Skeletal muscle satellite cell (primary cell): ENCODE data around the gene SLC25A45. TPM values are rescaled to one million over a fixed set of nuclear protein-coding genes. Genes with fewer than 3 reads are reported as not detected.

Experiments used
- H3K27me3 ChIP-seq: 2 replicates; pipeline ENCODE4 v1.7.0; 2013; ENCODE audit warnings: low read length; ENCODE audit not compliant: control insufficient read depth, insufficient read depth
- H3K36me3 ChIP-seq: 2 replicates; pipeline ENCODE4 v1.7.0; 2013; ENCODE audit warnings: mild to moderate bottlenecking, control low read depth, low read length; ENCODE audit not compliant: insufficient read depth
- H3K4me1 ChIP-seq: 2 replicates; pipeline ENCODE4 v1.7.0; 2013; ENCODE audit warnings: low read length; ENCODE audit not compliant: control insufficient read depth, insufficient read depth
- H3K4me2 ChIP-seq: 2 replicates; pipeline ENCODE4 v1.7.0; 2013; ENCODE audit warnings: mild to moderate bottlenecking, low read length
- H3K4me3 ChIP-seq: 2 replicates; pipeline ENCODE4 v1.7.0; 2013; ENCODE audit warnings: low read length
- H3K9ac ChIP-seq: 2 replicates; pipeline ENCODE4 v1.7.0; 2013; ENCODE audit warnings: mild to moderate bottlenecking, low read depth, low read length, moderate library complexity
- H3K9me3 ChIP-seq: replicated peaks from 2 replicates; pipeline ENCODE4 v1.7.0; 2013; ENCODE audit warnings: mild to moderate bottlenecking, control low read depth, low read length
- total RNA-seq: library from RNA; depleted of rRNA; stranded (reverse); fragments of >200 nt; gene quantifications from 2 replicates; pipeline ENCODE4 v1.2.3, GENCODE V29; 2012; rRNA removed

Gene SLC25A45, protein sequence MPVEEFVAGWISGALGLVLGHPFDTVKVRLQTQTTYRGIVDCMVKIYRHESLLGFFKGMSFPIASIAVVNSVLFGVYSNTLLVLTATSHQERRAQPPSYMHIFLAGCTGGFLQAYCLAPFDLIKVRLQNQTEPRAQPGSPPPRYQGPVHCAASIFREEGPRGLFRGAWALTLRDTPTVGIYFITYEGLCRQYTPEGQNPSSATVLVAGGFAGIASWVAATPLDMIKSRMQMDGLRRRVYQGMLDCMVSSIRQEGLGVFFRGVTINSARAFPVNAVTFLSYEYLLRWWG
- total RNA-seq, result 1.3 and 2.0 TPM in 2 replicates

DNA sequence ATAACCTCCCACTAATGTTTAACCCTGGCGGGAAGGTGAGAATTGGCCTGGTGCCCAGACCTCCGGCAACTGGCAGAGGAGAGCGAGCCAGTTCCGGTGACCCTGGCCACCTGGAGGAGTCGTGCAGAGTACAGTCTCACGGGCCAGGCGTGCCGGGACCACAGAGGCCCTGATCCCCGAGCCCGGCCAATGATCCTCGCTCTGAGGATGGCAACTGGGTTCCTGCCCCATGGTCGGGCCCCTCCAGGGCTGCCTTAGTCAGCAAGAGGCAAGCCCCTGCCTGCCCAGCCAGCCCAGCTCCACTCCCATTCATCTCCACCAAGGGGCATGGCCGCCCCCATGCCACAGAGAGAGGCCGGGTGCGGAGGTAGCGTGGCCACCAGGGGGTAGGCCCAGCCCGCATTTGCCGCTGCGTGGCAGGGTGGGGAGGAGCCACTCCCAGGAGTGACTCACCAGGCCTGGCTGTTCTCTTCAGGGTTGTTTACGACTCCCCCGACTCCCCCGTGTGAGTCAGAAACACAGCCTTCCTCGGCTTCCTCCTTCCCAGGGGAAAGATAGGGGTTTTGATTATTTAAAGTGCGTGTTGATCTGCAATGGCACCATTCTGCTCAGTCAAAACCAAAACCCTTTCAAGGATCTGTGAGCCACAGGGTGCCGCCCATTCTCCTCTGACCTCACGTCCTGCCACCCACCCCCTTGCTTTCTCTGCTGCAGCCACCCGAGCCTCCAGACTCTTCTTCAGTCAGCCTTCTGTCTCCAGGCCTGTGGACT, at the start of gene SLC25A45:
Gene SLC25A45, minus strand, starts transcription at position 614 of the 771 bp plus-strand sequence. CDS start 695 bp downstream, outside the sequence.
- H3K4me2 ChIP-seq, result peak within 1 kb of the TSS; percentile 86
- no peaks in the 10 kb centered on the region for H3K9me3 ChIP-seq
- peak within 1 kb of the TSS; percentile 94 for H3K9ac ChIP-seq
- no peaks in the 10 kb centered on the region for H3K27me3 ChIP-seq
- peaks cover 45% of the 10 kb centered on the region for H3K4me1 ChIP-seq
- H3K4me3 ChIP-seq, result peak within 1 kb of the TSS; percentile 63
- no peaks in the 10 kb centered on the region for H3K36me3 ChIP-seq

DNA sequence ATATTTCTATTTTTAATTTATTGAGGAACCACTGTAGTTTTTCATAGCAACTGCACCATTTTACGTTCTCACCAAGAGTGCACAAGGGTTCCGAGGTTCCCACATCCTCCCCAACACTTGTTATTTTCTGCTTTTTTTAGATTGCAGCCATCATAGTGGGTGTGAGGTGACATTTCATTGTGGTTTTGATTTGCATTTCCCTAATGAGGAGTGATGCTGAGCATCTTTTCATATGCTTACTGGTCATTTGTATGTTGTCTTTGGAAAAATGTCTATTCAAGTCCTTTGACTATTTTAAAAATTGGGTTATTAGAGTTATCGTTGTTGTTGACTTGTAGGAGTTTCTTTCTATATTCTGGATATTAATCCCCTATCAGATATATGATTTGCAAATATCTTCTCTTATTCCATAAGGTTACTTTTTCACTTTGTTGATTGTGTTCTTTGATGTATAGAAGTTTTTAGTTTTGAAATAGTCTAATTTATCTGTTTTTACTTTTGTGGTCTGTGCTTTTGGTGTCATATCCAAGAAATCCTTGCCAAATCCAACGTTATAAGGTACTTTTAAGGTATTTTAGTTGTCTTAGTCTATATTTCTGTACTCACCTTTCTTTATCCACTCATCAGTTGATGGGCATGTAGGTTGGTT, 49.1 kb upstream of the SLC25A45 start:
- Histone ChIP-seq H3K9me3 (no peaks in the 10 kb centered on the region), H3K27me3 (no peaks in the 10 kb centered on the region), H3K4me1 (peaks cover 20% of the 10 kb centered on the region), H3K4me3 (peak overlapping the region; percentile 47), H3K36me3 (peaks cover 35% of the 10 kb centered on the region), H3K4me2 (peak overlapping the region; percentile 82), H3K9ac (peak overlapping the region; percentile 98)

DNA sequence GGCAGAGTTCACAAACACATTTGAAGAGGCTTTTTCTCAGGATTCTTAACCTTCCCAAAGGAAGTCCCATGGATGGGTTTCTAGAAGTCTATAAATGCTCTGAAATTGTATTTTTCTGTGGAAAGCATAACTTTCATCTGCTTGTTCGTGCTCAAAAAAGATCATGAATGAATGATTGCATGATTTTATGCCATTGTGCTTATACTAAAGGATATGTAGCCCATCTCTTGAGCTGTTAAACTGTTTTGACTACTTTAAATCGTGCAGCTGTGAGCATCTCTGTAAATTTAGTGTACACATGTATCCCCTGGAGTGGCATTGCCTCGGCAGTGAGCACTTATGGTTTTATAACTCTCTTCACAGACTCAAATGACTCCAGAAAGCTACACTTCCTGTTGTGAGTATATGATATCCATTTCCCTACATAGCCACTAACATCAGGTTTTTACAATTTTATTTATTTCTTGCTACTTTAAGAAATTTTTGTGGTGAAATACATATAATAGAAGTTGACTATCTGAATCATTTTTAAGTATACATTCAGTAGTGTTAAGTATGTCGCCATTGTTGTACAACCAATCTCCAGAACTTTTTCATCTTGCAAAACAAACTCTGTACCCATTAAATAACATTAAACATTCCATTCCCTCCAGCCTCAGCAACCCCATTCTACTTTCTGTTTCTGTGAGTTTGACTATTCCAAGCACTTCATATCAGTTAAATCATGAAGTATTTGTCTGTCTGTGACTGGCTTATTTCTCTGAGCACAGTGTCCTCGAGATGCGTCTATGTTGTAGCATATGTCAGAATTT, 48.2 kb upstream of the SLC25A45 start:
- Histone ChIP-seq H3K27me3 (no peaks in the 10 kb centered on the region), H3K9ac (peak overlapping the region; percentile 98), H3K4me2 (peak overlapping the region; percentile 82), H3K4me3 (peak overlapping the region; percentile 82), H3K9me3 (no peaks in the 10 kb centered on the region), H3K36me3 (peaks cover 35% of the 10 kb centered on the region), H3K4me1 (peaks cover 19% of the 10 kb centered on the region)

DNA sequence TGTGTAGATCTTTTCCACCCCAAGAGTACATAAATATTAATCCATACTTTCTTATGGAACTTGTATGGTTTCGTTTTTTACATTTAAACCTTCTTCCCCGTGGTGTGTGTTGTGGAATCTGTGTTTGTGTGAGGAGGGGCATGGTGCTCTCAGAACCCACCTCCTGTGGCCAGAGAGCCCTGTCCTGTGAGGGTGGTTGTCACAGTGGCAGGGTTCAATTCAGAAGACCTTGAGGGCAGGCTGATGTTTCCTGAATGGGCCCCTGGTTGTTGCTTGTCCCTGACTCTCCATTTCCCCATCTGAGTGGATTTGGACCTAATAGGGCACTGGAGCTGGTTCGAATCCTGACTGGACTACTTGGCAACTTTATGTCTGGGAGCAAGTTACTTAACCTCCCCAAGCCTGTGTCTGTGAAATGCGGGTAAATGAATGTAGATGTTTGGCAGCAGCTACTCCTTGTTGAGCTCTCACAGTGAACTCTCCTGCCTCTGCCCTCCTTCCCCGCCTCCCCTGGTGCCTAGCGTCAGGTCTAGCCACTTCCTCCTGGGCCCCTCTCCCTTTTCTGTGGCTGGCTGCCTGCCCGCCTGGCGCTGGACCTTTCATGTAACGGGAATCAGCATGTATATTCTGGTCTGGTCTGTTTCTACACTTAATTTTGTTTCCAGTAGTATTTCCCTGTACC, 47.4 kb upstream of the SLC25A45 start:
- H3K4me1 ChIP-seq, result peaks cover 12% of the 10 kb centered on the region
- H3K4me2 ChIP-seq, result peak overlapping the region; percentile 82
- H3K4me3 ChIP-seq, result peak overlapping the region; percentile 82
- H3K36me3 ChIP-seq, result peaks cover 35% of the 10 kb centered on the region
- H3K9me3 ChIP-seq, result no peaks in the 10 kb centered on the region
- H3K9ac ChIP-seq, result peak overlapping the region; percentile 98
- no peaks in the 10 kb centered on the region for H3K27me3 ChIP-seq

DNA sequence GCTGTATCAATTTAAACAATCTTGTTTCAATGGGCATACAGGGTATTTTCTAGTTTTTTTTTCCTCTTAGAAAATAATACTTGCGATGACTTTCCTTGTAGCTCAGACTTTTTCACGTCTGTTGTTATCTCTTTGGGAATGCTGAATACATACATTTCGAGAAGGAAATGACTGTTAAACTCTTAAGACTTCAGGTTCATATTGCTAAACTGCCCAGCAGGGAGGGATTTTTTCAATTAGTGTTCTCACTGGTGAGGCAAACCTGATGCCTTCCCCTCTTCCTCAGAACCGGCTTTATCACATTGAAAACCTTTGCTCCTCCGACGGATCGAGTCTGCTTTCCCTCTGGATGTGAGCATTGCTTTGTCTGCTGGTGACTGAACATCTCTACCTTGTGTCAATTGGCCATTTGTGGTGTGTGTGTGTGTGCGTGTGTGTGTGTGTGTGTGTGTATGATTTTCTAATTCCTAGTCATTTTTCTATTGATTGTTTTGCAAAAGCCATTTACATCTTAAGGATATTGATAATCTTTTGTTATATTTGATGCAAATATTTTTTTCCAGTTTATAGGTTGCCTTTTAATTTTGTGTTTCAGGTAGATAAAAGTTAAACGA, 46.7 kb upstream of the SLC25A45 start:
- Histone ChIP-seq H3K27me3 (no peaks in the 10 kb centered on the region), H3K4me2 (peak overlapping the region; percentile 82), H3K36me3 (peaks cover 35% of the 10 kb centered on the region), H3K9ac (peak overlapping the region; percentile 98), H3K9me3 (no peaks in the 10 kb centered on the region), H3K4me3 (peak overlapping the region; percentile 82), H3K4me1 (peaks cover 6% of the 10 kb centered on the region)

DNA sequence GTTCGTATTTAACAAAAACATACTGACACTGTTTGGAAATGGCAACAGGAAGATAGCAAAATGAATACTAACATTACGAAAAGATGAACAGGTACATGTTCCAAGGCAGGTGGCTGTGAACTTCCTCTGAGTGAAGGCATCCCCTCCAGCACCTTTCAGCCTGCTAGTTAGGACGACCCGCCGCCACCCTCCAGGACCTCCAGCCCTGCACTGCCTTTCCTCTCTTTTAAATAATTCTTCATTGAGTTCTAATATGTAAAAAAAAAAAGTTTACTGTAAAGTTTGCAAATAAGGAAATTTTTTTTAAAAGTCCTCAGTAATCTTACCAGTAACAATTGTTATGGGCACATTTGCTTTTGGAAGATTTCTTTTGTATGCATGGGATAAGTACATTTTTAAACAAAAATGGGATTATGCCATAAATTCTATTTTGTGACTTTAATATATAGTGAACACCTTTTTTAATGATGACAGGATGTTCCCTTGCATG, 46.2 kb upstream of the SLC25A45 start:
- Histone ChIP-seq H3K9ac (peak overlapping the region; percentile 98), H3K27me3 (no peaks in the 10 kb centered on the region), H3K9me3 (no peaks in the 10 kb centered on the region), H3K4me2 (peak overlapping the region; percentile 82), H3K4me1 (peaks cover 3% of the 10 kb centered on the region), H3K4me3 (peak overlapping the region; percentile 82), H3K36me3 (peaks cover 37% of the 10 kb centered on the region)

DNA sequence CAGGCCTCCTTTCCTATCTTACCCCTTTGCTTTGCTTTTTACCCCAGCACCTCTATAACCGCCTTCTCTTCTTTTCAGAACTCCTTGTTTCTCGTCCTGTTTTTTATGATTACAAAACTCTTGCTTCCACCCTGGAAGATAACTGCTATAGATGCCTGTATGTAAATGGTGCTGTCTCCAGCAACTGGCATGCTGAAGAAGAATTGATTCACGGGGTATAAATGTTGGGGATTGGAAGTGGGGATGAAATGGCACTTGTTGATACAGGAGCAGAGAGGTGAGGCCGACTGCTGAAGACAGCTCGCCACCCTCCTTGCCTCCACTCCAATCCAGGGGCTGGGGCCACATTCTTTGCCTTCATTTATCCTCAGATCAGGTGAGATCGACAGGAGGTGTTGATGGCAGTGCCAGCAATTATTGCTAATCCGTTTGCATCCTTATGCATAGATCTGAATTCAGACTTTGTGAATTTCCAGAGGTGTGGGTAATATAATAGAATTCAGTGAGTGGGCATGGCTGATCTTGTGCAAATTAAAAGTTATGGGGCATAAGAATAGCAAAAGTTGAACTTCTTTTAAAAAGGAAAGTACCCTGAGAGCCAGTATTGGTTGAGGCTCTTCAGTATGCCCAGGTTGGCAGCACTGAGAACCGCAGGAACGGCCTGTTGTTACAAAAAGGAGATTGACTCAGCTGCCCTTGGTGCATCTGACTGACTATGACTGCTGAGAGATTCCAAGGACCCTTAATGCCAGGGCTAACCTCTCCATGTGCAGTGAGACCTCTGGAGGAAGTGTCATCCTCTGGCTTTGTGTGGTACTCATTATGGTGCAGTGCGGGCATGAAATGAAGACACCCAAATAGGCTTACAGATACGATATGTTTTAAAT, 45.5 kb upstream of the SLC25A45 start:
- no peaks in the 10 kb centered on the region for H3K9me3 ChIP-seq
- H3K27me3 ChIP-seq, result no peaks in the 10 kb centered on the region
- peak overlapping the region; percentile 98 for H3K9ac ChIP-seq
- peaks cover 44% of the 10 kb centered on the region for H3K36me3 ChIP-seq
- peak overlapping the region; percentile 82 for H3K4me3 ChIP-seq
- peak overlapping the region; percentile 82 for H3K4me2 ChIP-seq
- H3K4me1 ChIP-seq, result peaks cover 3% of the 10 kb centered on the region

DNA sequence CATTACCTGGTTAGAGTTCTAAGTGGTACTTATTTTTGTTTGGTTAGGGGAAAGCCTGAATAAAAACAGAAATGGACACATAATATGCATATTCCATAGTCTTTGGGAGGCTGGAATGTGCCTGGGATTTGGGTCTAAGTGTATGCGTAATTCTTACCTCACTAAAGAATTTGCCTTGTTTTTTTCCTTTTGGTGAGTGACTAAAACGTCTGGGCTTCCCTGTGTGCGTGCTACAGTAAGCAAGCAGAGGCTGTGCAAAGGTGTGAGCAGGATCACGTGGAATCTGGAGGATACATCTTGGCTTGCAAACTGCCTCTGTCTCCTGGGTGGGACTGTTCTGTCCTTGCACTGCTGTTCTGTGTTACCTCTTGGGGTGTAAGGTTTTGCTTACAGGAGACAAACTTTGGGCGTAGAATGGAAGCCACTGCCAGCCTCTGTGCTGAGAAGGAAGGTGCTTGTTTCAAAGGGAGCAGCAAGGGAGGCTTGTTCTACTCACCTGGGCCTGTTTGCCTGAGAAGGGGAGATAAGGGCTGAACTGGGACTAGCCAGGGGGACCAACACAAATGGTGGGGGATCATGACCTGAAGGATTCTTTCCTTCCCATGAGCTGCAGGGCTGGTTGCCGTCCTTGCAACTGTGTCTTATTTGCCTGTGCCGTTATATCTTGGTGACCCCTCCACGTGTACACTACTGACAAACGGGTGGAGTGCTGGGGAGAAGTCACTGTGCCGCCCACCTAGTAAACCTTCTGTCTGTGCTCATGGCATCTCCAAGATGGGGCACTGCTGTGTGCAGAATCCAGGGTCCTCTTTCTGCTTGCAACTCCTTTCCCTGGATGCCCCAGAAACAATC, 44.6 kb upstream of the SLC25A45 start:
- H3K9me3 ChIP-seq, result no peaks in the 10 kb centered on the region
- H3K4me2 ChIP-seq, result peak overlapping the region; percentile 82
- peak overlapping the region; percentile 98 for H3K9ac ChIP-seq
- H3K27me3 ChIP-seq, result no peaks in the 10 kb centered on the region
- peak overlapping the region; percentile 82 for H3K4me3 ChIP-seq
- peaks cover 45% of the 10 kb centered on the region for H3K36me3 ChIP-seq
- H3K4me1 ChIP-seq, result peaks cover 3% of the 10 kb centered on the region
